Urinary bladder (tissue), 4 donors: Measurements from ENCODE around the gene C13orf42. TPM values are rescaled to one million over a fixed set of nuclear protein-coding genes. Genes with fewer than 3 reads are reported as not detected.
"Not testable (repeated sequence)": the region's sequence is repeated elsewhere in the genome, so short reads cannot be mapped to it uniquely, and the experiment has no call there.

ENCODE experiments used
- DNase-seq: peaks from one replicate; pipeline ENCODE4 v3.0.0-alpha.2; 2015; ENCODE audit errors: extremely low spot score
- H3K27ac ChIP-seq: one replicate; pipeline ENCODE4 v1.5.1; 2013; ENCODE audit warnings: low read depth, mild to moderate bottlenecking, moderate library complexity
- H3K36me3 ChIP-seq: one replicate; pipeline ENCODE4 v1.6.1; 2013; ENCODE audit warnings: mild to moderate bottlenecking, moderate library complexity; ENCODE audit not compliant: insufficient read depth
- H3K4me1 ChIP-seq: one replicate; pipeline ENCODE4 v1.6.1; 2013; ENCODE audit warnings: mild to moderate bottlenecking, moderate library complexity; ENCODE audit not compliant: insufficient read depth
- H3K4me3 ChIP-seq: one replicate; pipeline ENCODE4 v1.5.1; 2013; ENCODE audit warnings: low read depth, low read length
- WGBS: extraction: QIAGEN DNeasy Blood & Tissue Kit; methylation state at CpG from one replicate; pipeline ENCODE4 v1.1.7; 2013; 5-methylcytosine and 5-hydroxymethylcytosine counted together
- polyA plus RNA-seq: library from polyadenylated mRNA; stranded (reverse); fragments of 200-250 nt; gene quantifications from one replicate; pipeline ENCODE4 v1.2.3, GENCODE V29; 2013
- total RNA-seq: library from RNA; depleted of rRNA; stranded (reverse); fragments of >200 nt; gene quantifications from one replicate; pipeline ENCODE4 v1.2.3, GENCODE V29; 2014
- donor health status: healthy with polysubstance abuse.
- donor health status: healthy.

The C13orf42 gene
- total and polyA plus RNA-seq, 2 donors, result not detected

DNA sequence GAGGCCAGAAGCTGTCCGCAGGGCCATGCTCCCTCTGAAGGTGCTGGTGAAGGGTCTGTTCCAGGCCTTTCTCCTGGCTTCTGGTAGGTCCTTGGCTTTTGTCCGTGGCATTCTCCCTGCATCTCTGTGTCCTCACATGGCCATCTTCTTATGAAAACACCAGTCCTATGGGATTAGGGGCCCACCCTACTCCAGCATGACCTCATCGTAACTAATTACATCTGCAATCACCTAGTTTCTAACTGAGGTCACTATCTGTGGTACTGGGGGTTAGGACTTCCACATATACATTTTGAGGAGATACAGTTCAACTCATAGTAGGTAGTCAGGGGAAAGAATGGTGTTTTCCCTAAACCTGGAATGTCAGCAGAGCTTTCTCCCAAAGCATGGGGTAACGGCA lies 3.1 kb downstream of the C13orf42 start:
- no peak overlapping the region for H3K4me3 ChIP-seq
- no peaks in the 10 kb centered on the region for H3K36me3 ChIP-seq
- no peak overlapping the region for H3K27ac ChIP-seq
- WGBS, result 94% methylated on average over 4 of the region's 4 CpGs
- no peaks in the 10 kb centered on the region for H3K4me1 ChIP-seq
- no peak for DNase-seq

DNA sequence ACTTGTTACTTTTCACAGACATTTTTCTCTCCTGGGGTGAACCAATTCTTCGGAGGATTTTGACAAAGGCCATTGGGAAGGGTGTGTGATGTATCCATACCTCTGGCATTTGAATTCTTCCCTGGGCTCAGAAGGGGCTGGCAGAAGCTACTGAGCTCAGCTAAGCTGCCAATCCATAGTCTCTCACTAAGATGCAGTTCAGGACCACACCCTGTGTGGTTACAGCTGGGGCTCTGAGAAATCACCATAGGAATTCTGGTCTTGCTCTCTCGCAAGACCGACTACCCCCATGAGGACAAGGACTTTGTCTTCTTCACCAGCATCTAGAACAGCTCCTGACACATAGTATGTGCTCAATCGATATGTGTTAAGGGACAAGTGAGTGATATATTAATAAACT lies 6.0 kb downstream of the C13orf42 start:
- no peak for DNase-seq
- Histone ChIP-seq H3K27ac (no peak overlapping the region), H3K4me3 (no peak overlapping the region), H3K4me1 (no peaks in the 10 kb centered on the region), H3K36me3 (no peaks in the 10 kb centered on the region)
- 89% methylated on average over 4 of the region's 4 CpGs for WGBS

DNA sequence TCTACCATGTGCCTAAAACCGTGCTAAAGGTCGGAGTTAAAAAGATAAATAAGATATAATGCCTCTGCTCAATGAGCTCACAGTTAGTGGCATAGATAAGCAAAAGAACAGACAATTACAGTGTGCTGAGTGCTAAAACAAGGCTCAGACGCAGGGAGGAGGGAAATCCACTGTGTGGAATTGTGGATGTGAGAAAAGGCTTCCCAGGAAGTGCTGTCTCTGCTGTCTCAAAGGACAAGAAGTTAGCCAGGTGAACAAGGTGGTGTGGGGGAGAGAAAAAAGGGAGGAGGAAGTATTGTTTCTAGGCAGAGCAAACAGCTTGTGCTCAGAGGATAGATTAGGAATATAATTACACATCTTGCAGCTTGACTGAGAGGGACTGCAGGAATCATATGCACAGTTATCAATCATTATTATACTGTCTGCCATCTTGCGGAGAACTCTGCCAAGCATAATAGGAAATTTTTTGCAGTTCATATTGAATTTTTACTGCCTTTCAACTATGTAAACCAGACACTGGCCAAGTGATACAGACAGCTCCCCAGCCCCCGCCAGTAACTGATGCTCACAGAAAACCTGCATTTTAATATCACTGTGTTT lies 9.3 kb downstream of the C13orf42 start:
- H3K4me3 ChIP-seq, result no peak overlapping the region
- H3K4me1 ChIP-seq, result no peaks in the 10 kb centered on the region
- no peaks in the 10 kb centered on the region for H3K36me3 ChIP-seq
- no peak for DNase-seq
- 65% methylated on average over 5 of the region's 5 CpGs for WGBS
- H3K27ac ChIP-seq, result no peak overlapping the region

GRCh38 chr13:51097353-51098043 lies 13.6 kb downstream of the C13orf42 start:
- no peak overlapping the region for H3K27ac ChIP-seq
- 78% methylated on average over 4 of the region's 4 CpGs for WGBS
- DNase-seq, result no peak
- H3K36me3 ChIP-seq, result no peaks in the 10 kb centered on the region
- H3K4me1 ChIP-seq, result no peaks in the 10 kb centered on the region
- no peak overlapping the region for H3K4me3 ChIP-seq

DNA sequence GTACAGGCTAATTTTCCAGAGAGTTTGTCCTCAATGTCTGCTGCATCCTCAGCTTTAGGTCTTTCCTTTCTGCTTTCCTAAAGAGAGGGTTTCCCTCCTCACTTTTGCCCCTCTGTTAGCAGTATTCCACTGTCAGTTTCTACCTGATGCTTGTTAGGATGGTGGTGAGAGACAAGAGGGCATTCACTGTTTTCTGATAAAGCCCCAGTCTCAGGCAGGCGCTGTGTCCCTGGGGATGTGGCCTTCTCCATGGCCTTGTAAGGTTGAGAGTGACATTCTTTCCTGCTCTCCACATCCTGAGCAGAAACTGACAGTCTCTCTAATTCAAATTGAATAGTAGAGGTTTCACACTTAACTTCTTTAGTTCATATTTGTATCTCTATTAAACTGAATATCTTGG lies 14.9 kb downstream of the C13orf42 start:
- 96% methylated on average over 1 of the region's 1 CpG for WGBS
- Histone ChIP-seq H3K4me3 (no peak overlapping the region), H3K27ac (no peak overlapping the region), H3K36me3 (no peaks in the 10 kb centered on the region), H3K4me1 (no peaks in the 10 kb centered on the region)
- no peak for DNase-seq

DNA sequence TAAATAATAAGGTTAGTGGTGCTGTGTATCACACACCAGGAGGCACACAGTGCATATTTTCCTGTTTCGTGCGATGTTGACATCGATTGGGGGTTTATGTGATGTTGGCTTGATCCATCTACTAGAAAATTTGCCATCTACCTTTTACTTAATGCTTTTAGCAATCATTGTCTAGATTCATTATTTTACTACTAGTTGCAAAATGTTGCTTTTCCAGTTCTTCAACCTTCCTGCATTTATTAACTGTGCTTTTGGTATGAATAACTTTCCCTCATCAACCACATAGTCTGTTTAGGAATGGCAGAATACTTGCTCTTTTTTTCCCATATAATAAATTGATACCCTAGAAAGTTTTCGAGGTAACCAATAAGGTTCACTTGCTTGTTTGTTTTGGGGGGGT lies 17.5 kb downstream of the C13orf42 start:
- no peak for DNase-seq
- Histone ChIP-seq H3K36me3 (no peaks in the 10 kb centered on the region), H3K27ac (no peak overlapping the region), H3K4me3 (no peak overlapping the region), H3K4me1 (no peaks in the 10 kb centered on the region)
- WGBS, result 90% methylated on average over 4 of the region's 4 CpGs

DNA sequence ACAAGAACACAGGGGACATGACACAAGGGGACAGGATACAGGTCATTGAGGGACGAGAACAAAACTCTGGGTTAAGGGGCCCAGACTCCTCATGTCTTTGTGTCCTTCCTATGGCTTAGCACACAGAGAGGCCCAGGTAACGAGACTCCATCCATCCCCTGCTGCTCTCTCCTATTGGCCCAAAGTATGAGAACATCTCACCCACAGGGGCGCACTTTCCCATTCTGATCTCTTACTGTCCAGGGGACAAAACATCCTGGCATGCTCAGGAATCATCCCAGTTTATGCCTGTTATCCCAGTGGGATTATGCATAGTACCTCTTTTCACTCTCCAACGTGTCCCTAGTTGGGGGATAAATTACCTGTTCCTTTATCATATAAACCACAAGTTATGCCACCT lies 19.2 kb downstream of the C13orf42 start:
- DNase-seq, result no peak
- H3K4me1 ChIP-seq, result no peaks in the 10 kb centered on the region
- 86% methylated on average over 4 of the region's 4 CpGs for WGBS
- no peak overlapping the region for H3K27ac ChIP-seq
- no peaks in the 10 kb centered on the region for H3K36me3 ChIP-seq
- H3K4me3 ChIP-seq, result no peak overlapping the region

- Histone ChIP-seq H3K36me3 (no peaks in the 10 kb centered on the region), H3K27ac (no peak overlapping the region), H3K4me1 (no peaks in the 10 kb centered on the region), H3K4me3 (no peak overlapping the region)
- 92% methylated on average over 5 of the region's 5 CpGs for WGBS
- DNase-seq, result no peak
Measured at GRCh38 chr13:51083706-51084105, 27.4 kb downstream of the C13orf42 start.

GRCh38 chr13:51080478-51081065 lies 30.5 kb downstream of the C13orf42 start:
- H3K27ac ChIP-seq, H3K4me1 ChIP-seq, H3K4me3 ChIP-seq, DNase-seq, H3K36me3 ChIP-seq: not testable (repeated sequence)
- WGBS, result 87% methylated on average over 12 of the region's 23 CpGs

DNA sequence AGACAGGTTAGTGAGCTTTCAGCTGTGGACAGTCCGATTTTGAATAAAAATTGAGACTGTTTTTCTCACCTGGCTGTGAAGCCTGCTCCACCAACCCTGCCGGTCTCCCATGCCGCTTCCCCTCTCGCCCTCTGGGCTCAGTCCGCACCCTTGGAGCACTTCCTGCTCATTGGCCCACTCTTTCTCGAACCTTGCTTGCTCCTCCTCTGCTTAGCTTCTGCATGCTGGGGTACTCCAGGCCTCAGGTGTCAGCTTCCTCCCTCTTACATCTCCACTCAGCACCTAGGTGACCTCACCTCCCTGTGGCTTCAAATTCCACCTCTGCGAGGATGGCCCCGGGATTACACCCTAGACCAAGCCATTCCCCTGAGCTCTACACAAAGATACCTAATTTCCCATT lies 39.6 kb downstream of the C13orf42 start:
- H3K4me3 ChIP-seq, result no peak overlapping the region
- H3K36me3 ChIP-seq, result no peaks in the 10 kb centered on the region
- DNase-seq, result no peak
- no peaks in the 10 kb centered on the region for H3K4me1 ChIP-seq
- 87% methylated on average over 8 of the region's 8 CpGs for WGBS
- H3K27ac ChIP-seq, result no peak overlapping the region

GRCh38 chr13:51070005-51070649 lies 40.9 kb downstream of the C13orf42 start:
- H3K4me1 ChIP-seq, result no peaks in the 10 kb centered on the region
- no peak overlapping the region for H3K4me3 ChIP-seq
- H3K27ac ChIP-seq, result no peak overlapping the region
- H3K36me3 ChIP-seq, result no peaks in the 10 kb centered on the region
- WGBS, result 10% methylated on average over 11 of the region's 11 CpGs
- peak; percentile 45 for DNase-seq

DNA sequence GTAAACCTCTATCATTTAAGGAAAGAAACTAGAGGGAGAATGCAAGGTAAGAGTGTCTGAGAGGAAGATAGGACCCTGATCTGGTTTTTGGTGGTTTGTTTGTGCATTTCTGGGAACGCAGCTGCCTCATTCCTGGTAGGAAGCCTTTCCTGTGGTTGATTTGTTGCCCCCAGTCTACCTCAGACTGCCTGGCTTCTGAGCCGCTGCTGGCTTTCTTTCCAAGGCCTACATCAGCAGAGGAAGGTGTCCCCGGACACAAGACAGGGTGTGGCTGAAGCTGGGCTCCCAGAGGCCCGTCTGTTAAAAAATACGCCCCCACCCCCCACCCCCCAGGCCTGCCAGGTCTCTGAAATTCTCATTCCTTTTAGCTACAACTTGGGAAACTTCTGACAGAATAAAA lies 42.6 kb downstream of the C13orf42 start:
- no peak for DNase-seq
- Histone ChIP-seq H3K4me3 (no peak overlapping the region), H3K4me1 (no peaks in the 10 kb centered on the region), H3K27ac (no peak overlapping the region), H3K36me3 (no peaks in the 10 kb centered on the region)
- WGBS, result 74% methylated on average over 5 of the region's 5 CpGs

GRCh38 chr13:51067706-51068105 lies 43.4 kb downstream of the C13orf42 start:
- H3K4me1 ChIP-seq, result no peaks in the 10 kb centered on the region
- no peak overlapping the region for H3K4me3 ChIP-seq
- H3K27ac ChIP-seq, result no peak overlapping the region
- no peak for DNase-seq
- WGBS, result 84% methylated on average over 5 of the region's 5 CpGs
- H3K36me3 ChIP-seq, result no peaks in the 10 kb centered on the region

- no peaks in the 10 kb centered on the region for H3K36me3 ChIP-seq
- H3K27ac ChIP-seq, result no peak overlapping the region
- 75% methylated on average over 9 of the region's 9 CpGs for WGBS
- DNase-seq, result no peak
- no peaks in the 10 kb centered on the region for H3K4me1 ChIP-seq
- no peak overlapping the region for H3K4me3 ChIP-seq
Measured at GRCh38 chr13:51067210-51067701, 43.8 kb downstream of the C13orf42 start.
